ENCODE data around the gene ABCC11. TPM values are rescaled to one million over a fixed set of nuclear protein-coding genes. Genes with fewer than 3 reads are reported as not detected.

Gene ABCC11
- total and polyA plus RNA-seq, 2 of the 4 experiments (the other 2 are of a cell fraction): 0.09 to 0.18 TPM

- intact Hi-C loops (cut with micrococcal nuclease): no loop called here
- H3K4me3 ChIP-seq (ENCODE audit: insufficient read depth, low read depth, low read length): no peak overlapping the region
- no peak overlapping the region for H3K9ac ChIP-seq (ENCODE audit: low read depth, low read length)
- H3K4me2 ChIP-seq (ENCODE audit: low read depth, low read length): no peak overlapping the region
- H3K27ac ChIP-seq (ENCODE audit: insufficient read depth, low read length): no peak overlapping the region
- no peaks in the 10 kb centered on the region for H3K9me1 ChIP-seq (ENCODE audit: insufficient read depth, low read length)
- no CpG with 5 or more reads among the region's 2 CpGs for WGBS, 2 experiments (ENCODE audit: extremely low coverage in 2 of 2, insufficient read length in 1 of 2)
- no peak overlapping the region for H2BK5ac ChIP-seq (ENCODE audit: low read depth, low read length, poor library complexity, severe bottlenecking)
- no peak overlapping the region for H4K5ac ChIP-seq (ENCODE audit: low read depth, low read length)
- CTCF ChIA-PET: interaction anchor here (0.6 to 1.6 kb wide), 2 partner anchors 17 to 580 kb away, joined by 3 read pairs; partner anchors contain the start of gene ABCC12
- no TSS peak for BruUV-seq (replicated peaks)
- H3K36me3 ChIP-seq (ENCODE audit: control insufficient read depth, insufficient read depth, low read length): no peaks in the 10 kb centered on the region
- no peak overlapping the region for H4K8ac ChIP-seq (ENCODE audit: low read depth in 2 of 2, low read length in 2 of 2)
- H3K4me1 ChIP-seq (ENCODE audit: control insufficient read depth, insufficient read depth, low read length): peaks cover 3% of the 10 kb centered on the region; the same call in 1 of the 2 replicates
- no peak overlapping the region for H3K23ac ChIP-seq (ENCODE audit: low read depth, low read length)
- no peaks in the 10 kb centered on the region for H3K79me1 ChIP-seq (ENCODE audit: low read depth in 1 of 2, low read length in 2 of 2)
- dilution Hi-C loops (cut with HindIII; ENCODE audit: low sequenced_read_pairs, unreplicated experiment): no loop called here
- POLR2A ChIA-PET (ENCODE audit: unreplicated experiment): interaction anchor here (1.2 kb wide), 1 partner anchor 12 kb away, joined by 3 read pairs; no protein-coding TSS in a partner anchor
- H2BK120ac ChIP-seq (ENCODE audit: low read depth, low read length): no peak overlapping the region
- no peak overlapping the region for H3K56ac ChIP-seq (ENCODE audit: extremely low read depth, insufficient read depth, low read length)
- no peak overlapping the region for H4K91ac ChIP-seq (ENCODE audit: insufficient read depth, low read depth, low read length)
- H2AFZ ChIP-seq (replicated peaks; ENCODE audit: low read length, poor library complexity): no peak overlapping the region
- H3K4ac ChIP-seq (ENCODE audit: low read depth, low read length): no peak overlapping the region
- no peak overlapping the region for H2AK9ac ChIP-seq (replicated peaks; ENCODE audit: low read depth, low read length, poor library complexity)
- no peaks in the 10 kb centered on the region for H3K9me3 ChIP-seq (ENCODE audit: control insufficient read depth, insufficient read depth, low read length)
- no peak overlapping the region for H2BK15ac ChIP-seq (ENCODE audit: low read depth, low read length)
- no peak overlapping the region for H3K14ac ChIP-seq (replicated peaks; ENCODE audit: low read depth, low read length)
- no peaks in the 10 kb centered on the region for H4K20me1 ChIP-seq (ENCODE audit: insufficient read depth, low read length)
- no peaks in the 10 kb centered on the region for H3K27me3 ChIP-seq (ENCODE audit: control insufficient read depth, insufficient read depth, low read length)
- no peak overlapping the region for H2AK5ac ChIP-seq (ENCODE audit: low read depth, low read length)
- TF ChIP-seq SMC3 (IDR thresholded peaks at IDR 0.05; ENCODE audit: low read depth, low read length): no peak
- TF ChIP-seq POLR2A (IDR thresholded peaks at IDR 0.05; ENCODE audit: low read depth, low read length): no peak
- TF ChIP-seq USF2 (IDR thresholded peaks at IDR 0.05; ENCODE audit: low read depth, low read length): no peak
- no peak for TF ChIP-seq MXI1 (IDR thresholded peaks at IDR 0.05; ENCODE audit: borderline replicate concordance, low read depth, low read length)
- TF ChIP-seq NFE2L2 (IDR thresholded peaks at IDR 0.05; ENCODE audit: low read depth, low read length): no peak
- no peak for TF ChIP-seq CTCF (conservative IDR thresholded peaks at IDR 0.05; ENCODE audit: low read depth, low read length)
- TF ChIP-seq FOS (IDR thresholded peaks at IDR 0.05; ENCODE audit: low read depth, low read length): no peak
- TF ChIP-seq BHLHE40 (IDR thresholded peaks at IDR 0.05; ENCODE audit: low read depth, low read length): no peak
- TF ChIP-seq MAZ (IDR thresholded peaks at IDR 0.05; ENCODE audit: borderline replicate concordance, low read depth, low read length): no peak
- no peak for TF ChIP-seq RCOR1 (IDR thresholded peaks at IDR 0.05; ENCODE audit: insufficient replicate concordance, low read length)
- TF ChIP-seq ELK1 (IDR thresholded peaks at IDR 0.05; ENCODE audit: borderline replicate concordance, low read depth, low read length): no peak
- TF ChIP-seq CEBPB (IDR thresholded peaks at IDR 0.05; ENCODE audit: low read depth, low read length): no peak
- no peak for TF ChIP-seq MAFK (IDR thresholded peaks at IDR 0.05; ENCODE audit: low read depth, low read length)
- no peak for TF ChIP-seq RFX5 (IDR thresholded peaks at IDR 0.05; ENCODE audit: low read depth, low read length)
- no peak for TF ChIP-seq RAD21 (IDR thresholded peaks at IDR 0.05; ENCODE audit: low read length)
- TF ChIP-seq CHD1 (IDR thresholded peaks at IDR 0.05; ENCODE audit: low read depth, low read length): no peak
- no peak for DNase-seq
- no peak for ATAC-seq (ENCODE audit: low read depth)
- no peak overlapping the region for H2BK20ac ChIP-seq (ENCODE audit: low read depth, low read length)
- in situ Hi-C loops (cut with MboI; ENCODE audit: low sequenced_read_pairs): no loop called here
- H3K18ac ChIP-seq (ENCODE audit: low read depth, low read length): no peak overlapping the region
Measured at GRCh38 chr16:48138543-48138942, 108.8 kb downstream of the ABCC11 start.

All from IMR-90 (cell line).